Brain microvascular endothelial cell (primary cell): Measurements from ENCODE around the gene NANOS2.

Experiments used
- DNase-seq: peaks from one replicate; pipeline ENCODE4 v3.0.0-alpha.2; 2020
- H3K27ac ChIP-seq: fragments of 250-450 bp; sonication (Bioruptor Pico); 2 replicates; pipeline ENCODE4 v1.5.1; 2020; ENCODE audit warnings: mild to moderate bottlenecking, moderate library complexity
- H3K27me3 ChIP-seq: fragments of 250-450 bp; sonication (Bioruptor Pico); replicated peaks from 2 replicates; pipeline ENCODE4 v1.5.1; 2020; ENCODE audit warnings: mild to moderate bottlenecking
- H3K36me3 ChIP-seq: fragments of 250-450 bp; sonication (Bioruptor Pico); replicated peaks from 2 replicates; pipeline ENCODE4 v1.5.1; 2020; ENCODE audit warnings: mild to moderate bottlenecking
- H3K4me3 ChIP-seq: 2 replicates; pipeline ENCODE4 v1.5.1; 2011; ENCODE audit warnings: low read depth, mild to moderate bottlenecking, control low read depth, low read length, moderate library complexity
- CTCF ChIP-seq: IDR thresholded peaks from 2 replicates; pipeline ENCODE4 v1.5.1; 2011; ENCODE audit warnings: low read depth, mild to moderate bottlenecking, moderate library complexity, low read length, control low read depth, inconsistent platforms; ENCODE audit errors: missing control alignments
- in situ Hi-C: cut with HindIII; loops from 2 replicates; pipeline ENCODE4 v1.10.0; 2017; ENCODE audit warnings: low sequenced_read_pairs, low pct_ligation_motif_present

The NANOS2 gene

GRCh38 chr19:45958320-45958719 is 43.7 kb upstream of the NANOS2 start:
- DNase-seq = no peak
- H3K27me3 ChIP-seq = no peaks in the 10 kb centered on the region
- H3K4me3 ChIP-seq = no peak overlapping the region
- no peak for TF ChIP-seq CTCF
- H3K36me3 ChIP-seq = no peaks in the 10 kb centered on the region
- in situ Hi-C loops = no loop called here
- no peak overlapping the region for H3K27ac ChIP-seq

DNA sequence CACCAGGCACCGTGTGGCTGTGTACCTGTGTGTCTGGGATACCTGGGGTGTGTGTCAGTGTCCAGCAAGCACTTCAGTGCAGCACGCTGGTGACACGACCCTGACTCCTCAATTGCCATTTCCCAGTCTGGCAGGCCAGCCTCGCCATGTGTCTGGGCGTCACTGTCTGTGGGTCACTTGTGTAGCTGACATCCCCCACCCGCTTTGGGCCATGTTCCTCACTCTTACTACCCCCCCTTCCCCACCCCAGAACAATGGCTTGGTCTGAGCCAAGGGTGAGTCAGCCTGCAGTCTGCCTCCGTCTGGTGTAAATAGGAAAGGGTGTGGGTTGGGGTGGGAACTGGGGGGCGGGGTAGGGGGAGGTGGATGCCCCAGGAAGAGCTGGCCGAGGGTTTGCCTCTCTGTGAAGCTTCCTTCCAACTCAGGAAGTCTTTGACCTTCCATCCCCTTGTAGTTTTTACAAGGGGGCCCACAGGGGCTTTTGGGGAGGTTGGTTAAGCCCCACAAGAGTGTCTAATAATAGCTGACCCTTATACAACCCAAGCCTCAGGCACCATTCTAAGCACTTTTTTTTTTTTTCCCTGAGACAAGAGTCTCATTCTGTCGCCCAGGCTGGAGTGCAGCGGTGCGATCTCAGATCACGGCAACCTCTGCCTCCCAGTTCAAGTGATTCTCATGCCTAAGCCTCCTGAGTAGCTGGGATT is 41.5 kb upstream of the NANOS2 start:
- in situ Hi-C loops = no loop called here
- Histone ChIP-seq H3K27me3 (no peaks in the 10 kb centered on the region), H3K27ac (no peak overlapping the region), H3K36me3 (no peaks in the 10 kb centered on the region), H3K4me3 (no peak overlapping the region)
- peak; percentile 13 for DNase-seq
- TF ChIP-seq CTCF = no peak

GRCh38 chr19:45954156-45954555 is 39.6 kb upstream of the NANOS2 start:
- in situ Hi-C loops = no loop called here
- no peaks in the 10 kb centered on the region for H3K27me3 ChIP-seq
- DNase-seq = no peak
- TF ChIP-seq CTCF = no peak
- no peak overlapping the region for H3K27ac ChIP-seq
- no peak overlapping the region for H3K4me3 ChIP-seq
- H3K36me3 ChIP-seq = no peaks in the 10 kb centered on the region

DNA sequence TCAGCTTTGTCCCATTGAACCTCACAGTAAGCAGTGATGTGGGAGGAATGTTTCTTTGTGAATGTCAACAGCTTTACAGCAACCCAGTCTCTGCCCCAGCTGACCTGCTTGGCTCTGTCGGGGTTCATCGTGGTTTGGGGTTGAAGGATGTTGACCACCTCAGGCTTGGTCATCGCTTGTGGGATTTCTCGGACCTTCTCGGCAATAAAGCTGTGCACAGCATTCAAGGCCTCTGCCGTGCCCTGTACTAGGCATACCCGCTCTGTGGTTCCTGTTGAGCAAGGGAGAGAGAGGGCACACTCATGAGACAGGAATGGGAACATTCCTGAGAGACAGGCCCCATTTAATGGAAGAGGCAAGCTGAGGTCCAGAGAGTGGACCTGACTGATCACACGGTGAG is 39.1 kb upstream of the NANOS2 start:
- Histone ChIP-seq H3K27me3 (no peaks in the 10 kb centered on the region), H3K36me3 (no peaks in the 10 kb centered on the region), H3K4me3 (no peak overlapping the region), H3K27ac (no peak overlapping the region)
- no peak for TF ChIP-seq CTCF
- DNase-seq = no peak
- in situ Hi-C loops = no loop called here

DNA sequence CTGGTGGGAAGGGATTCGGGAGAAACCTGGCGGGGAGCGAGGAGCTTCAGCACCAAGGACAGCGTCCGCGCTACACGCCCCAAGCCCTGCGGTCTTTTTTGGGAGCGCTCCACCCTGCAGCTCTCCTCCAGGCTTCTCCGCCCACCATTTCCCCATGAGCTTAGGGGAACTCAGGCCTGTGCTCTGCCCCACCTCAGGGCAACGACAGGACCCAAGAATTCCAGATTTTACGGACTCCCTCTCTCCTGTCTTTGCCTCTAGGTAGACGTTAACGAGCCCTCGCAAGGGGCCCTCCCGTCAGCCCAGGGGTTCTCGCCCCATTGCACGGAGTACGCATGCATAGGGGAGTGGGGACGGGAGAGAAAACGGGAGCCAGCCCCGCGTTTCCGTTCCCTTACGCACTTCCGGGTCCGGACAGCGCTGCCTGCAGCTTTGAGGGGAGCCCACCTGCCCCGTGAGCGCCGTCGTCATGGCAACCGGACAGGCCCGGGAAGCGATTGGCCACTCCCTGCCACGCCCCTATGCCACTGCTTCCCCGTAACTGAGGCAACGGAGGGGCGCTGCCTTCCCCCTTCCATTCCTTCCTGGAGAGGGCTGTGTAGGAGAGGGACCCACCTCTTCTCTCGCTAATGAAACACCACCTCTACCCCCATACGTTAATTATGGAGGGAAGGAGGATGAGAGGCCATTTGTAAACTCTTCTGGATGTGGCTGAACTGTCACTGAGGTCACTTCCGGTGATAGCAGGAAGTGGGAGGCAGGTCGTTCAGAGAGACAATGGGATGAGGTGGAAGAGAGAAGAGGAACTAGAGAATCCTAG is 38.3 kb upstream of the NANOS2 start:
- no peaks in the 10 kb centered on the region for H3K27me3 ChIP-seq
- H3K36me3 ChIP-seq = no peaks in the 10 kb centered on the region
- in situ Hi-C loops = no loop called here
- no peak for TF ChIP-seq CTCF
- peak; percentile 7 for DNase-seq
- H3K27ac ChIP-seq = no peak overlapping the region
- H3K4me3 ChIP-seq = peak overlapping the region; percentile 15
